NCI-H187 treated with DMSO at 0.1 percent for 48 hours (cell line): Measurements from ENCODE around the gene CD207.
A peak's percentile ranks its signal among the peaks of the same experiment; 100 is the strongest.

Source experiments
- DNase-seq: peaks from one replicate; lab custom pipeline; 2025; lab: John Stamatoyannopoulos, UW

Gene CD207

DNA sequence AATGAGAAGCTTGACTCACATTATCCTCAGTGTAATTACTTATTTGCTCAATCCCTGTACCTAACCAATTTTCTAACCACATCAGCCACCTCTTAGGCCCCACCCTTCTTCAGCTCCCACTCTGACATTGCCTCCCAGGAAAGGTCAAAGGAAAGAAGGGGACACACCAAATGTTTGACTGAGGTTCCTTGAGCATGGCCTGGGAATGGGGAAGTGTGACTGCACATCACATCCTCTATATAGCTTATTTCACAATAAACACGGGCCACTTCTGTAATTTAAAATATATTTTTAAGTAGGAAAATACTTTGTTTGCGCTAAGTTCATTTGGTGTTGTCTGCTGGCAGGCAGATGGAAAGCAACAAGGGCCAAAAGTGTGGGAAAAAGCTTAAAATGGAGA lies 42.2 kb downstream of the CD207 start:
- DNase-seq = no peak

GRCh38 chr2:70790136-70790828 lies 45.3 kb downstream of the CD207 start, which contains the start of gene FIGLA:
Gene FIGLA, minus strand, starts transcription at chr2:70790643. Its CDS starts 5 bp downstream, at chr2:70790638.
- no peak for DNase-seq

DNA sequence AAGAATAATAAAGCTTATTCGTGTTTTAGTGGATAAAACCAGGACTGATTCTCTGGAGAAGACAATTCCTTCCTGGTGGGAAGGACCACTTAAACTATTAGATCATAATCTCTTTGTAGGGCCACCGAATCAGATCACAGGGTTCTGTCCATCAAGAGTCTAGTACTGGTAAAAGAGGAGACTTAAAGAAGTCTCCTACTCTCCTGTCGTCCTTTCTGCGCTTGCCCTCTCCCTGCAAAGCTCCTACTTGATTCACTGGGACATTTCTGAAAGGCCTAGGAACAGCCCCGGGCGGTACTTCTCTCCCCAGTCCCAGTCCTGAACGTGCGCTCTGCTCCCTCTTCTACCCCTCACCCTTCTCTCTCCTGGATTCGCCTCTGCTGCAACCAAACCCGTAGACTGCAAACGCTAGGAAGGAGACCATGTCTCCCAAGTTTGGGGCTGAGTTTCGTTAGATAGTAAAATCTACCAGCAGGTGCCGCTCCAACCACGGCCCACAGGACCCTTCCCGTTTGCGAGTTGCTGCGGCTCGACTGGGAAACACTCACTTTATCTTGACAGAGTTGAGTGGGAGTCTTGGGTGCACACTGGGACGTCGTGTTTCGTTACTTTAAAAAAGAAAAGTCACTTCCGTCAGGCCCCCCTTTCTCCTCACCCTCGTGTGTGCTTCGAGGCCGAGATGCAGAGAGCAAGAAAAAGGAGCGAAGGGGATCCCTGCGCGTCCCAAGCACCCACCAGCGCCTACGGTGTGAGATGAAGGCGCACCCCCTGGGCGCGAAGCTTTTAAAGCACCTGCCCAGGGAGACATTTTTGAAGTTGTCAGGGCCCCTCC lies 46.1 kb downstream of the CD207 start:
- DNase-seq = peak; percentile 3

DNA sequence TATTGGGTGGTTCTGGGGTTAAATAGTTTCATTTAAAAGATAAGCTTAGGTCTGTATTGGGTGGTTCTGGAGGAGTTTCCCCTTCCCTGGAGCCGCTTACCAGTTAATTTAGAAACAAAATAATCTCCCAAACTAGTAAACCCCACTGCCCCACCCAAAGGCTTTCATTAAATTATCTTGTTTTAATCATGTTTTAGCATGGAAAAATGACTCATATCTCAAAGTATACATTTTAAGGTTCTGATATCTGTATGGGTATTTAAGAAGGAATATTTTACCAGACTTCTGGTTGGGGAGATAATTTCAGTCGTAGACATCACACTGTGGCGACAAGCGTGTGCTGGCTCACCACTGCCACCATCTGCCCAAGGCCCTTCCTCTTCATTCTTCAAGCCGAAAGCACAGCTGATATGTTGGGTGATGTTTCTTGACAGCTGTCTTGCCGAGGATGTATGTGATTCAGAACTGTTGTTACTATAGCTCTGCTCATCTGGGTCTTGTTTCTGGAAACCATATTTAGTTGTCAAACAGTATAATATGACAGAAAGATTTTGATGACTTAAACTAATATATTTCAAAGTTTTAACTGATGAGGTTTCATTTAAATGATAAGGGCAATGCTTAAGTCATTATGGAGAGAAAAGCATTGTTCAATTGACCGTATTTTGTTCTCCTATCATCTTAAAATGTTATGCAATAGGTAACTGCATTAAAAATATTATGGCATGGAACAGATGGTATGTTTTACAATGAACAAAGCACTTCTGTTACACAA lies 50.3 kb downstream of the CD207 start:
- no peak for DNase-seq

- DNase-seq = no peak
Observed at GRCh38 chr2:70784320-70784719, 51.3 kb downstream of the CD207 start.
